ENCODE data around the gene BLID. TPM values are rescaled to one million over a fixed set of nuclear protein-coding genes. Genes with fewer than 3 reads are reported as not detected.

Gene BLID
- total and polyA plus RNA-seq, 2 experiments from 2014 or later = not detected

DNA sequence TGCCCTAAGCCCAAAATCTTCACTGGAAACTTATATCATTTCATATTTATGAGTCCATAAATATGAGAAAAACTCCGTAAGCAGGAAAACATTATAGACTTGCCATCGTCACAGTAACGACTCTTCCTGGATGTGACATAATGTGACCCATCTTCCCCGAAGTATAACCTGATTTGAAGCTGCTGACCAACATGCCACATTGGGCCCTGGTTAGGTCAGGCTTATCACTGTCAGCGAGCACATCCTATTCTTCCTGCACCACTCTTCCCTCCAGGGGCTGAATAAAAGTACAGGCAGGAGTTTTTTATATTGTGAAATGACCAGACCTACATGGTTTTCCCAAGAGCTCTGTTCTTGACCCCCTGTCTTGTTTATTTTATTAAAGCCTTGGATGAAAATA is 12.1 kb upstream of the BLID start:
- Histone ChIP-seq H3K9me2 (ENCODE audit: insufficient read depth) (0 out of 2 replicates have a peak, but pooled peaks cover 3% of the 10 kb centered on the region), H2AFZ (no peak overlapping the region), H3K27ac (ENCODE audit: low read depth) (no peak overlapping the region), H3K4me1 (ENCODE audit: insufficient read depth) (peaks cover 6% of the 10 kb centered on the region; the same call in 1 of the 2 replicates), H3K4me2 (no peak overlapping the region), H3F3A (replicated peaks; ENCODE audit: low read depth) (no peaks in the 10 kb centered on the region), H3K27me3 (ENCODE audit: insufficient read depth) (no peaks in the 10 kb centered on the region), H3K4me3 (no peak overlapping the region), H3K79me2 (replicated peaks; ENCODE audit: insufficient read depth) (no peaks in the 10 kb centered on the region), H3K36me3 (ENCODE audit: insufficient read depth) (no peaks in the 10 kb centered on the region), H4K20me1 (replicated peaks; ENCODE audit: insufficient read depth) (no peaks in the 10 kb centered on the region)
- Mint-ChIP-seq H3K27ac (no peak overlapping the region), H3K4me1 (peaks cover 9% of the 10 kb centered on the region; the same call in 2 of the 3 replicates), H3K27me3 (ENCODE audit: insufficient read depth, low read depth, poor library complexity) (peaks cover 4% of the 10 kb centered on the region), H3K4me3 (no peak overlapping the region), H3K36me3 (ENCODE audit: low read depth) (no peaks in the 10 kb centered on the region), H3K9me3 (no peaks in the 10 kb centered on the region)
- ATAC-seq (no peak), DNase-seq (ENCODE audit: low spot score) (no peak)
- no peak for TF ChIP-seq ZNF114 (CRISPR knock-in tag; IDR thresholded peaks at IDR 0.05)
- no peak for TF ChIP-seq POLR2AphosphoS5 (IDR thresholded peaks at IDR 0.05; ENCODE audit: low read depth)
- TF ChIP-seq CREB1 (CRISPR knock-in tag; IDR thresholded peaks at IDR 0.05; ENCODE audit: low read depth) = no peak
- TF ChIP-seq, protein P1, sequence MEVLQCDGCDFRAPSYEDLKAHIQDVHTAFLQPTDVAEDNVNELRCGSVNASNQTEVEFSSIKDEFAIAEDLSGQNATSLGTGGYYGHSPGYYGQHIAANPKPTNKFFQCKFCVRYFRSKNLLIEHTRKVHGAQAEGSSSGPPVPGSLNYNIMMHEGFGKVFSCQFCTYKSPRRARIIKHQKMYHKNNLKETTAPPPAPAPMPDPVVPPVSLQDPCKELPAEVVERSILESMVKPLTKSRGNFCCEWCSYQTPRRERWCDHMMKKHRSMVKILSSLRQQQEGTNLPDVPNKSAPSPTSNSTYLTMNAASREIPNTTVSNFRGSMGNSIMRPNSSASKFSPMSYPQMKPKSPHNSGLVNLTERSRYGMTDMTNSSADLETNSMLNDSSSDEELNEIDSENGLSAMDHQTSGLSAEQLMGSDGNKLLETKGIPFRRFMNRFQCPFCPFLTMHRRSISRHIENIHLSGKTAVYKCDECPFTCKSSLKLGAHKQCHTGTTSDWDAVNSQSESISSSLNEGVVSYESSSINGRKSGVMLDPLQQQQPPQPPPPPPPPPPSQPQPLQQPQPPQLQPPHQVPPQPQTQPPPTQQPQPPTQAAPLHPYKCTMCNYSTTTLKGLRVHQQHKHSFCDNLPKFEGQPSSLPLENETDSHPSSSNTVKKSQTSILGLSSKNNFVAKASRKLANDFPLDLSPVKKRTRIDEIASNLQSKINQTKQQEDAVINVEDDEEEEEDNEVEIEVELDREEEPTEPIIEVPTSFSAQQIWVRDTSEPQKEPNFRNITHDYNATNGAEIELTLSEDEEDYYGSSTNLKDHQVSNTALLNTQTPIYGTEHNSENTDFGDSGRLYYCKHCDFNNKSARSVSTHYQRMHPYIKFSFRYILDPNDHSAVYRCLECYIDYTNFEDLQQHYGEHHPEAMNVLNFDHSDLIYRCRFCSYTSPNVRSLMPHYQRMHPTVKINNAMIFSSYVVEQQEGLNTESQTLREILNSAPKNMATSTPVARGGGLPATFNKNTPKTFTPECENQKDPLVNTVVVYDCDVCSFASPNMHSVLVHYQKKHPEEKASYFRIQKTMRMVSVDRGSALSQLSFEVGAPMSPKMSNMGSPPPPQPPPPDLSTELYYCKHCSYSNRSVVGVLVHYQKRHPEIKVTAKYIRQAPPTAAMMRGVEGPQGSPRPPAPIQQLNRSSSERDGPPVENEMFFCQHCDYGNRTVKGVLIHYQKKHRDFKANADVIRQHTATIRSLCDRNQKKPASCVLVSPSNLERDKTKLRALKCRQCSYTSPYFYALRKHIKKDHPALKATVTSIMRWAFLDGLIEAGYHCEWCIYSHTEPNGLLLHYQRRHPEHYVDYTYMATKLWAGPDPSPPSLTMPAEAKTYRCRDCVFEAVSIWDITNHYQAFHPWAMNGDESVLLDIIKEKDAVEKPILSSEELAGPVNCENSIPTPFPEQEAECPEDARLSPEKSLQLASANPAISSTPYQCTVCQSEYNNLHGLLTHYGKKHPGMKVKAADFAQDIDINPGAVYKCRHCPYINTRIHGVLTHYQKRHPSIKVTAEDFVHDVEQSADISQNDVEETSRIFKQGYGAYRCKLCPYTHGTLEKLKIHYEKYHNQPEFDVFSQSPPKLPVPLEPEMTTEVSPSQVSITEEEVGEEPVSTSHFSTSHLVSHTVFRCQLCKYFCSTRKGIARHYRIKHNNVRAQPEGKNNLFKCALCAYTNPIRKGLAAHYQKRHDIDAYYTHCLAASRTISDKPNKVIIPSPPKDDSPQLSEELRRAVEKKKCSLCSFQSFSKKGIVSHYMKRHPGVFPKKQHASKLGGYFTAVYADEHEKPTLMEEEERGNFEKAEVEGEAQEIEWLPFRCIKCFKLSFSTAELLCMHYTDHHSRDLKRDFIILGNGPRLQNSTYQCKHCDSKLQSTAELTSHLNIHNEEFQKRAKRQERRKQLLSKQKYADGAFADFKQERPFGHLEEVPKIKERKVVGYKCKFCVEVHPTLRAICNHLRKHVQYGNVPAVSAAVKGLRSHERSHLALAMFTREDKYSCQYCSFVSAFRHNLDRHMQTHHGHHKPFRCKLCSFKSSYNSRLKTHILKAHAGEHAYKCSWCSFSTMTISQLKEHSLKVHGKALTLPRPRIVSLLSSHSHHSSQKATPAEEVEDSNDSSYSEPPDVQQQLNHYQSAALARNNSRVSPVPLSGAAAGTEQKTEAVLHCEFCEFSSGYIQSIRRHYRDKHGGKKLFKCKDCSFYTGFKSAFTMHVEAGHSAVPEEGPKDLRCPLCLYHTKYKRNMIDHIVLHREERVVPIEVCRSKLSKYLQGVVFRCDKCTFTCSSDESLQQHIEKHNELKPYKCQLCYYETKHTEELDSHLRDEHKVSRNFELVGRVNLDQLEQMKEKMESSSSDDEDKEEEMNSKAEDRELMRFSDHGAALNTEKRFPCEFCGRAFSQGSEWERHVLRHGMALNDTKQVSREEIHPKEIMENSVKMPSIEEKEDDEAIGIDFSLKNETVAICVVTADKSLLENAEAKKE (CRISPR knock-in tag; IDR thresholded peaks at IDR 0.05) = no peak

DNA sequence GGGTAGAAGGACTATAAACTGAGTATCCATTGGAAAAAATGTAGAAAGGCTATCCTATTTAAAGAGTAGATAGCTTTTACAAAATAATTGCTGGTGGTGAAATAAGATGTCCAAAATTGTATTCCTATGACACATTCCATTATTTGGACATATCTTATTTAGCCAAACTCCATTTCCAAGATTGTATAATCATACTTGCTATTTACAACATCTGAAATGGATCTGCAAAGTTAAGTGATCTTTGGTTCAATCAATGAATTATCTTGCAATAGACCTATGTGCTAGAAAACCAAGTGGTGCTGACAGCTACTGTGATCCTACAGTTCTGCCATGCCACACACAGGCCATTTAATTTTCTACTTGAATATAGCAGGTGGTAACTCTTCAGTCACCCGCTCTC is 11.0 kb upstream of the BLID start:
- H3K4me3 Mint-ChIP-seq = no peak overlapping the region
- Histone ChIP-seq H3K4me3 (no peak overlapping the region), H4K20me1 (replicated peaks; ENCODE audit: insufficient read depth) (no peaks in the 10 kb centered on the region), H3K4me2 (no peak overlapping the region), H3K9me2 (ENCODE audit: insufficient read depth) (0 out of 2 replicates have a peak, but pooled peaks cover 3% of the 10 kb centered on the region), H2AFZ (no peak overlapping the region), H3K27ac (ENCODE audit: low read depth) (no peak overlapping the region), H3K4me1 (ENCODE audit: insufficient read depth) (peaks cover 3% of the 10 kb centered on the region; the same call in 1 of the 2 replicates), H3K79me2 (replicated peaks; ENCODE audit: insufficient read depth) (no peaks in the 10 kb centered on the region), H3K36me3 (ENCODE audit: insufficient read depth) (no peaks in the 10 kb centered on the region), H3F3A (replicated peaks; ENCODE audit: low read depth) (no peaks in the 10 kb centered on the region), H3K27me3 (ENCODE audit: insufficient read depth) (no peaks in the 10 kb centered on the region)
- DNase-seq (ENCODE audit: low spot score) = no peak
- H3K4me1 Mint-ChIP-seq = peaks cover 6% of the 10 kb centered on the region; the same call in 2 of the 3 replicates
- H3K36me3 Mint-ChIP-seq (ENCODE audit: low read depth) = no peaks in the 10 kb centered on the region
- peaks cover 4% of the 10 kb centered on the region for H3K27me3 Mint-ChIP-seq (ENCODE audit: insufficient read depth, low read depth, poor library complexity)
- H3K9me3 Mint-ChIP-seq = no peaks in the 10 kb centered on the region
- no peak overlapping the region for H3K27ac Mint-ChIP-seq
- ATAC-seq = no peak
- no peak for TF ChIP-seq EZH2 (IDR thresholded peaks at IDR 0.05; ENCODE audit: low read depth, unreplicated experiment)
- TF ChIP-seq JUNB (IDR thresholded peaks at IDR 0.05; ENCODE audit: unreplicated experiment) = no peak
- no peak for TF ChIP-seq CREB1 (CRISPR knock-in tag; IDR thresholded peaks at IDR 0.05; ENCODE audit: low read depth)
- TF ChIP-seq, protein P2, sequence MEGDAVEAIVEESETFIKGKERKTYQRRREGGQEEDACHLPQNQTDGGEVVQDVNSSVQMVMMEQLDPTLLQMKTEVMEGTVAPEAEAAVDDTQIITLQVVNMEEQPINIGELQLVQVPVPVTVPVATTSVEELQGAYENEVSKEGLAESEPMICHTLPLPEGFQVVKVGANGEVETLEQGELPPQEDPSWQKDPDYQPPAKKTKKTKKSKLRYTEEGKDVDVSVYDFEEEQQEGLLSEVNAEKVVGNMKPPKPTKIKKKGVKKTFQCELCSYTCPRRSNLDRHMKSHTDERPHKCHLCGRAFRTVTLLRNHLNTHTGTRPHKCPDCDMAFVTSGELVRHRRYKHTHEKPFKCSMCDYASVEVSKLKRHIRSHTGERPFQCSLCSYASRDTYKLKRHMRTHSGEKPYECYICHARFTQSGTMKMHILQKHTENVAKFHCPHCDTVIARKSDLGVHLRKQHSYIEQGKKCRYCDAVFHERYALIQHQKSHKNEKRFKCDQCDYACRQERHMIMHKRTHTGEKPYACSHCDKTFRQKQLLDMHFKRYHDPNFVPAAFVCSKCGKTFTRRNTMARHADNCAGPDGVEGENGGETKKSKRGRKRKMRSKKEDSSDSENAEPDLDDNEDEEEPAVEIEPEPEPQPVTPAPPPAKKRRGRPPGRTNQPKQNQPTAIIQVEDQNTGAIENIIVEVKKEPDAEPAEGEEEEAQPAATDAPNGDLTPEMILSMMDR (conservative IDR thresholded peaks at IDR 0.05; ENCODE audit: low read depth in 2 of 2) = no peak
- TF ChIP-seq, protein P3, sequence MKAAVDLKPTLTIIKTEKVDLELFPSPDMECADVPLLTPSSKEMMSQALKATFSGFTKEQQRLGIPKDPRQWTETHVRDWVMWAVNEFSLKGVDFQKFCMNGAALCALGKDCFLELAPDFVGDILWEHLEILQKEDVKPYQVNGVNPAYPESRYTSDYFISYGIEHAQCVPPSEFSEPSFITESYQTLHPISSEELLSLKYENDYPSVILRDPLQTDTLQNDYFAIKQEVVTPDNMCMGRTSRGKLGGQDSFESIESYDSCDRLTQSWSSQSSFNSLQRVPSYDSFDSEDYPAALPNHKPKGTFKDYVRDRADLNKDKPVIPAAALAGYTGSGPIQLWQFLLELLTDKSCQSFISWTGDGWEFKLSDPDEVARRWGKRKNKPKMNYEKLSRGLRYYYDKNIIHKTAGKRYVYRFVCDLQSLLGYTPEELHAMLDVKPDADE (IDR thresholded peaks at IDR 0.05) = no peak
- TF ChIP-seq ZNF331 (CRISPR knock-in tag; IDR thresholded peaks at IDR 0.05; ENCODE audit: low read depth) = no peak

Data from GM23338 (cell line).